Astrocyte (in vitro differentiated cells and primary cell): ENCODE measurements around the gene GPR179.

Experiments
- CTCF ChIP-seq: IDR thresholded peaks from 2 replicates; pipeline ENCODE4 v1.5.1; 2011; ENCODE audit warnings: low read depth, mild to moderate bottlenecking, inconsistent platforms, low read length, moderate library complexity; ENCODE audit not compliant: insufficient read depth
- EZH2 ChIP-seq: IDR thresholded peaks from 2 replicates; pipeline ENCODE4 v1.6.1; 2012; ENCODE audit warnings: mild to moderate bottlenecking, low read length, inconsistent platforms; ENCODE audit not compliant: insufficient read depth

GRCh38 chr17:38341035-38341721 lies 2.6 kb downstream of the GPR179 start:
- no peak for TF ChIP-seq CTCF
- no peak for TF ChIP-seq EZH2
